HepG2 (cell line): Measurements from ENCODE around the gene CIAPIN1.

Source experiments
- AKAP8 ChIP-seq: sonication (generic); formaldehyde crosslinking; IDR thresholded peaks from 2 replicates; pipeline ENCODE4 v1.5.1; 2020; ENCODE audit warnings: mild to moderate bottlenecking, missing genetic modification reagents
- CREBL2 ChIP-seq: sonication (generic); formaldehyde crosslinking; IDR thresholded peaks from 2 replicates; pipeline ENCODE4 v1.8.1; 2023; ENCODE audit warnings: missing genetic modification reagents, mild to moderate bottlenecking, borderline replicate concordance
- CTCF ChIP-seq: sonication (generic); formaldehyde crosslinking; IDR thresholded peaks from 2 replicates; pipeline ENCODE4 v1.5.0; 2020; ENCODE audit warnings: mild to moderate bottlenecking, missing genetic modification reagents, moderate library complexity
- EP300 ChIP-seq, 3 experiments: sonication (generic) in 1 of 3; formaldehyde crosslinking in 1 of 3; IDR thresholded peaks; 2 replicates each; pipeline versions ENCODE4 v1.5.1 to v1.6.1; 2011 to 2020; ENCODE audit warnings: low read depth in 2 of 3, low read length in 2 of 3, borderline replicate concordance in 1 of 3, improper control_type of control experiment in 1 of 3, mild to moderate bottlenecking in 1 of 3, missing genetic modification reagents in 1 of 3, moderate library complexity in 1 of 3
- MAX ChIP-seq: IDR thresholded peaks from 2 replicates; pipeline ENCODE4 v1.6.1; 2012; ENCODE audit warnings: inconsistent platforms
- NCOA2 ChIP-seq: sonication (generic); formaldehyde crosslinking; IDR thresholded peaks from 2 replicates; pipeline ENCODE4 v1.8.0; 2022; ENCODE audit warnings: inconsistent platforms

GRCh38 chr16:57416084-57416483, 31.1 kb downstream of the CIAPIN1 start:
- TF ChIP-seq CTCF (CRISPR knock-in tag) (no peak), EP300 (IDR thresholded peaks at IDR 0.05; ENCODE audit: low read depth in 2 of 2, low read length in 2 of 2) (no peak), EP300 (CRISPR knock-in tag; IDR thresholded peaks at IDR 0.05; ENCODE audit: borderline replicate concordance) (no peak), MAX (no peak), AKAP8 (CRISPR knock-in tag) (no peak), NCOA2 (CRISPR knock-in tag) (no peak), CREBL2 (no peak)
